HG02588 (cell line): ENCODE results near the gene TMEM79.
"Not testable (repeated sequence)": the region's sequence is repeated elsewhere in the genome, so short reads cannot be mapped to it uniquely, and the experiment has no call there.

Experiments
- ATAC-seq: cut with Tn5 transposase; IDR thresholded peaks from one replicate; pipeline ENCODE4 v1.9.1; 2021; ENCODE audit warnings: mild to moderate bottlenecking, moderate library complexity; ENCODE audit not compliant: unreplicated experiment

The TMEM79 gene

DNA sequence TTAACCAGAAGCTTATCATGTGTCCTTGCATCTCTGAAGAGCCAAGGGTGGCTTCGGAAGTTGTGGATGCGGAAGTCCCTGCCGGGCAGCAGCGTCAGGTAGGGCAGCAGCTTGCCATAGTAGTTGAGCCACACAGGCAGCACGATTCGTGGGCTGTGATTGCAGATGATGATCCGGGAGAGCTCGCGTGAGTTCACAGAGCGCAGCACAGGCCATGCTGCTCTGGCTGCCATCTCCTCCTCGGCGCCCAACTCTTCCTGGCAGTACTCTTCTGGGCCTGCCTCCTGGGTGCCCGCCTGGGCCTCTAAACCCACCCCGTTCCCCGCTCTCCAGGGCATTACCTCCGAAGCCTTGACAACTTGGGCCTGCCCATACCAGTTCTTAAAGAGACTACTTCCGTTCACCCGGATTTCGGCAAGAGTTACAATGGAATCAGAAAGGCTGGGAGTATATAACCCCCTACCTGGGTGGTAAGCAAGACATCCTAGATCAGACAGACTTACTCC lies 14.8 kb downstream of the TMEM79 start, which contains the start of gene VHLL:
Gene VHLL (minus strand): TSS at position 456 of the 506 bp plus-strand sequence. CDS start 118 bp downstream, at position 338.
- ATAC-seq = no peak

DNA sequence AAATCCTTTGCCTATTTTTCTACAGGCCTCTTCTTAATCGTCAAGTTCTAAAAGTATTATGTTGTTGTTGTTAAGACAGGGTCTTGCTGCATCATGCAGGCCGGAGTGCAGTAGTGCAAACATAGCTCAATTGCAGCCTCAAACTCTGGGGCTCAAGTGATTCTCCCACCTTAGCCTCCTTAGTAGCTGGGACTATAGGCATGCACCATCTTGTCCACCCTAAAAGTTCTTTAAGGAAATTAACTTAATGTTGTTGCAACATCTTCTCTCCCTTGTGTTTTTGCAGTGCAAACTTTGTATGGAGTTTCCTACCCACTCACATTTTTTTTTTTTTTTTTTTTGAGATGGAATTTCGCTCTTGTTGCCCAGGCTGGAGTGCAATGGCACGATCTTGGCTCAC lies 19.1 kb downstream of the TMEM79 start:
- no peak for ATAC-seq

DNA sequence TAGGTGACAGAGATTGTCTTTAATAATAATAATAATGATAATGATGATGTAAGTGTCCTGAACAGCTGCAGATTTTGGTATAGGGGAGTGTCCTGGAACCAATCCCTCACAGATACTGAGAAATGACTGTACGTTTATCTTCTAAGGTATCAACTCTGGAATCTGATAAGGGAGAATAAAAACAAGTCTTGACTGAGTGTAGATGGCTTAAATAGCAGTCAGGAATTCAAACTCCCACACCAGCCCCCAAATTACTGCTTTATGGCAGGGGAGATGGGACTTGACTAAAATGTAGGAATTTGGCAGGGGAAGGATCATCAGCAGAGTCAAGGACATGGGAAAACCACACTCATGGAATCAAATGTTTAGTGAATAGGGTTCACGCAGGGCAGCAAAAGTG lies 21.1 kb downstream of the TMEM79 start:
- ATAC-seq = no peak

DNA sequence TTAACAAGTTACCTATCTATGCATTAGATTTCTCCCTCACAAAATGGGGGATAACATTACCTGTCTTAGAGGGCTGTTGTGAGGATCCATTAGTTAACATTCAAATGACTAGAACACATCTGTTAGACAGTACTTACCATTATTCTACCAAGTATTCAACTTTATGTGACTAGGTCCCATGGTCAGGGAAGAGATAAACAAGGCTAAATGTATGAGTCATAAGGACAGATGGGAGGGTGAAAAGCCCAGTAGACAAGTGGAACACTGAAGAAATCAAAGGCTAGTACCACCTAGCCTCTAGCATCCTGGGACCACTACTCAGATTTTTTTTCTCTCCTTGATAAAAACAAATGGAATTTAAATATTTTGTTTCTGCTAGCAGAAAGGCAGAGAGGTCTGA lies 24.0 kb downstream of the TMEM79 start:
- no peak for ATAC-seq

DNA sequence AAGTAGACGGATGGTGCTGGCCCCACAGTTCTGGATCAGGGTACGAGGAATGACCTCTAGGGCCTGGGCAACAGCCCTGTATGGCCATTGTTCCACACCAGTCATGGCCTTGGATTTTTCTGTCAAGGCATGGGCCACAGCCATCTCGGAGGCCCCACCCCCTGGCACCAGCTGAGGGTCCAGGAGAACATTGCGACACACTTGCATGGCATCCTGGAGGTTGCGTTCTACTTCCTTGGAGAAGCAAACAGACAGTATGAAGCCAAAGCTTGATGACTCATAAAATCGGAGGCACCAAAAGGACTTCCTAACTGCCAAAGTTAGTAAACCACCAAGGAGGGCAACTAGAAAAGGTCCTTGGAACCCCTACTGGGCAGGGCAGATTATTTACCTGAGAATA lies 26.8 kb downstream of the TMEM79 start:
- ATAC-seq = no peak

DNA sequence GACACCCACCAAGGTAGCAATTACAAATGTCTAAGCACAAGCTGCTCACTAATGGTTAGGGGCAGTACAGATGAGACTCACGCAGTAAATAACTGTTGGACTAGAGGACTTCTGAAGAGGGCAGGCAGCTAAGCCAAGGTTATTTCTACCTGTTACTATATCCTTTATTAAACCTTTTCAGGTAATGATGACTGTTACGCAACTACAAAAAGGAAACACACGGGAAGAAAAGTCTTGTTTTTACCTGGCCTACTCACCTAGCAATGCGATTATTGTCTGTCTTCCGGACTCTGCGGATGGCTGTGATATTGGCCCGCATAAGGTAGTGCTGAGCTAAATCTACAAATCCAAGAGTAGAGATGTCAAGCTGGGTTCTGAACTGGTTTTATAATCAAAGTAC lies 32.8 kb downstream of the TMEM79 start:
- ATAC-seq = no peak

DNA sequence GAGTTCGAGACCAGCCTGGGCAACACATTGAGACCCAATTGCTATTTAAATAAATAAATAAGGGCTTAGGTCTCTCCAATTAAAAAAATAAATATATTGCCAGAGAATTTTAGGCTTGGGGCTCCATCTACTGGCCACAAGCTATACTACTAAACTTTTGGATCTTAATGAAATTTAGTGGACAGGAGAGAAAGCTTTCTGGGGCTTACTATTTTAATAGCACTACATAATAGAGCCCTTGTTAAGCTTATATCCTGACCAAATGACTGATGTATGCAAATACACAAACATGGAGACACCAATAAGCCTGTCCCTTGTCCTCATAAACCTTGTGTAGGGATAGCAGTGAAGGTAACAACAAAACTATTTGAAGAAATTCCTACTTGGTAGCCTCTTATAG lies 35.5 kb downstream of the TMEM79 start:
- ATAC-seq = no peak

DNA sequence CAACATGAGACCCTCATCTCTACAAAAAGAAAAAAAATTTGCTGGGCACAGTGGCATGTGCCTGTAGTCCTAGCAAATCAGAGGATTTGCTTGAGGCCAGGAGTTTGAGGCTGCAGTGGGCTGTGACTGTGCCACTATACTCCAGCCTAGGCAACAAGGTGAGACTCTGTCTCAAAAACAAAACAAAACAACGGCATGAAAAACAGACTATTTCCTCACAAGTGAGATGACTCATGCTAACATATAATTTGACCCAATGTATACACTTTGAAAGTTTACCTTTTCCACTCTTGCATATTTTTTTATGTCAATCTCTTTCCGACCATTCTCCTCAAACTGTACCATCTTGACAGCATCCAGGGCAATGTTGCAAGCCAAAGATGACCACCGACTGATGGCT lies 36.4 kb downstream of the TMEM79 start:
- no peak for ATAC-seq

DNA sequence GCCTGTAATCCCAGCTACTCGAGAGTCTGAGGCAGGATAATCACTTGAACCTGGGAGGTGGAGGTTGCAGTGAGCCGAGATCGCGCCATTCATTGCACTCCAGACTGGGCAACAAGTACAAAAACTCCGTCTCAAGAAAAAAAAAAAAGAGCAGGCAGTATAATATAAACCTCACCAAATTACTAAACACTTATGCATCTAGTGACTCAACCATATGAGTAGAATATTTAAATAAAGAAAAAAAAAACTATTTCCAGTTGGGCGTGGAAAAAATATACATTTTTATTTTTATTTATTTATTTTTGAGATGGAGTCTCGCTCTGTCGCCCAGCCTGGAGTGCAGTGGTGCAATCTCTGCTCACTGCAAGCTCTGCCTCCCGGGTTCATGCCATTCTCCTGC lies 39.1 kb downstream of the TMEM79 start:
- ATAC-seq = not testable (repeated sequence)

DNA sequence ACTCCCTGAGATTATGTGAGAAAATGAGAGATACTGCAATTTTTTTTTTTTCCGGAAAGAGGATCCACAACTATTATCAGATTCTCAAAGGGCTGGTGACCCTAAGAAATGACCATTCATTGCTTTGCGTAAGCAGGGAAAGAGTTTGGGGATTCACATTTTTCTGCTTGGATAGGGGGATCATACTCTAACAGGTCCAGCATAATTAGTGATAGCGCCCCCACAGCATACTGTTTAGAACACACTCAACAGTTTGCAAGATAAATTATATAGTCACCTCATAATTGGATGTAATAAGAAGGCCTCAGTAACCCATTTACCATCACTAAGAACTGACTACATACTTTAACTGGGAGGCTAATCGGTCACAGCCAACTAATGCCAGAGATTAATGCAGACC lies 52.1 kb downstream of the TMEM79 start:
- no peak for ATAC-seq

DNA sequence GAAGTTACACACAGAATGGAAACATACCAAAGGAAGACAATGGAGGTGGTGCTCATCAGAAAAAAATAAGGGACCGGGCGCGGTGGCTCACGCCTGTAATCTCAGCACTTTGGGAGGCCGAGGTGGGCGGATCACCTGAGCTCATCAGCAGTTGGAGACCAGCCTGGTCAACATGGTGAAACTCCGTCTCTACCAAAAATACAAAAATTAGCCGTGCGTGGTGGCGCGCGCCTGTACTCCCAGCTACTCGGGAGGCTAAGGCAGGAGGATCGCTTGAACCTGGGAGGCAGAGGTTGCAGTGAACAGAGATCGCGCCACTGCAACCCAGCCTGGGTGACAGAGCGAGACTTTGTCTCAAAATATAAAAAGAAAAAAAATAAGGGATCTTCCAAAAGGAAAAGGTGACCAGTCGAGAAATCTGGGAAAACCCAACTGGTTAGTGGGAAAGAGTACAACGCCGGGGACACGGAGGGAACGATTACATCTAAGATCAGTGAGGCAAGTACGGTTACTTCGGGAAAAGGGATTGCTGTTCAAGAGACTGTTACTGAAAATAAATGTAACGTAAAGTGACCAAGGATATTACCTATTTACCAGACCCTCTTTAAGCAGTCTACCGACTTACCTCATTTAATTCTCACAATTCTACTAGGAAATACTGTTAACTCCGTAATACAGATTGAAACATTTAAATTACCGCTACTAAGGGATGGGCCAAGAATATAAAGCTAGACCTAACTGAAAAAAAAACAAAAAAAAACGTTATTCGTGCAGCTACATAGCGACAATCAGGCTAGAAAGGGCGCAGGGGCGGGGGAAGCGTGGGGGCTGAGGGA lies 53.1 kb downstream of the TMEM79 start:
- ATAC-seq = no peak

DNA sequence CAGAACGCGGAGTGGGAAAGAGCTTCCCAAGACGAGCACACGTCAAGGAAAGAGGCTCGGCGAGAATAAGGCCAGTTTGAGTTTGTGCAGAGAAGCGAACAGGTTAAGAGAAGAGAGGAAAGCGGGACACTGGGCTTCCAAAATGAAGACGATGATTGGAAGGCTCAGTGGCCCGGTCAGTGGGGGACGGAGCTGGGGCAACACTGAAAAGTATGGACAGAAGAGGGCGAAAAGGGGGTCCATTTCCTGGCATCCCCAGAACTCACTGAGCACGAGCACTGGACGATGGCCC lies 53.7 kb downstream of the TMEM79 start:
- peak; percentile 2 for ATAC-seq

DNA sequence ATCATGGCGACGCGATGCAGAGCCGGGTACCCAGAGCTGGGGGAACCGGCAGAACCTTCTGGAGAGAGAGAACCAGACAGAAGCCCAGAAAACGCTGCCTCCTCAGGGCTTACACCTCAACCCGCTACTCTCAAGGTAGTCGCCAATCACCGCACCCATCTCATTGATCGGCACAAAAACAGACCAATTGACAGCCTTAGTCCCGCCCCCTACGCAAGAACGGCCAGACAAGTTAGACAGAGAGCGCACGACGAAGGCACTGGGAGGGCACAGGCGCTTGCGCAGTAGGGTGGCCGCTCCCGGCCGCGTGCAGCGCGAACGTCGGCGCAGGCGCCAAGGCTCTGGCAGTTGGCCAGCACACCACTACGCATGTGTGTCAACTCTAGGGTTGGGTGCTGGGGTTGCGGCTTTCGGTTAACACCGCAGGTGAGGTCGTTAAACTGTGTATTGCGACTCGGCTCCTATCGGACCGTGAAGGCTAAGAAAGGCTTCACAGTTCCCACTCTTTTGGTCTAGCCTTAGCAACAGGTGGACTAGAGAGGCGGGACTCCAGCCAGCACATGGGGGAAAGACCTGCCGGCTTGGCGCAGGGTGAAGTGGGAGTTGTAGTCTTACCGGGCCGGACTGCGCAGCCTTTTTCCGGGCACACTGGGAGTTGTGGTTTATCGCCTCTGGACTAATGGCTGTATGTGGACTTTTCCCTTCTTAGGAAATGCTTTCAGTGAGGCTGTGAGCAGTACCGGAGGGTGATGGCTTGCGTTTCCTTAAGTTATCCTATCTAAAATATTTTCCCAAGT lies 54.3 kb downstream of the TMEM79 start, which contains the start of the genes CCT3 and TSACC:
Gene CCT3 (minus strand): TSS at position 113 of the 797 bp plus-strand sequence. CDS start 108 bp downstream, at position 5.
Gene TSACC (plus strand): TSS at position 347 of the 797 bp plus-strand sequence. CDS start 1,232 bp downstream, outside the sequence.
- peak; percentile 94 for ATAC-seq
